Measurements from ENCODE around the gene KCNK2.

KCNK2 gene

GRCh38 chr1:215252164-215252563 lies 169.6 kb downstream of the KCNK2 start:
- no peak for DNase-seq (ENCODE audit: low read depth)

- no peak for DNase-seq (ENCODE audit: low read depth)
Measured at GRCh38 chr1:215256936-215257679, 174.6 kb downstream of the KCNK2 start.

GRCh38 chr1:215260711-215261110 lies 178.2 kb downstream of the KCNK2 start:
- DNase-seq (ENCODE audit: low read depth): no peak

GRCh38 chr1:215262106-215262505 lies 179.6 kb downstream of the KCNK2 start:
- no peak for DNase-seq (ENCODE audit: low read depth)

- DNase-seq (ENCODE audit: low read depth): no peak
Measured at GRCh38 chr1:215263636-215264035, 181.1 kb downstream of the KCNK2 start.

GRCh38 chr1:215264649-215265048 lies 182.1 kb downstream of the KCNK2 start:
- no peak for DNase-seq (ENCODE audit: low read depth)

GRCh38 chr1:215267495-215267894 lies 185.0 kb downstream of the KCNK2 start:
- DNase-seq (ENCODE audit: low read depth): no peak

- DNase-seq (ENCODE audit: low read depth): no peak
Measured at GRCh38 chr1:215269955-215270354, 187.4 kb downstream of the KCNK2 start.

GRCh38 chr1:215273838-215274516 lies 191.4 kb downstream of the KCNK2 start:
- DNase-seq (ENCODE audit: low read depth): no peak

- DNase-seq (ENCODE audit: low read depth): no peak
Measured at GRCh38 chr1:215276582-215276981, 194.0 kb downstream of the KCNK2 start.

GRCh38 chr1:215277532-215277931 lies 195.0 kb downstream of the KCNK2 start:
- no peak for DNase-seq (ENCODE audit: low read depth)

GRCh38 chr1:215279682-215280081 lies 197.1 kb downstream of the KCNK2 start:
- DNase-seq (ENCODE audit: low read depth): no peak

- no peak for DNase-seq (ENCODE audit: low read depth)
Measured at GRCh38 chr1:215282557-215282956, 200.0 kb downstream of the KCNK2 start.

GRCh38 chr1:215285013-215285800 lies 202.7 kb downstream of the KCNK2 start:
- DNase-seq (ENCODE audit: low read depth): no peak

All from stimulated activated CD8-positive, alpha-beta memory T cell treated with anti-CD3 and anti-CD28 coated beads, Interleukin-4, amount 100 ng/mL, for 24 hours (primary cell).